Measurements from ENCODE around the gene STX2. TPM values are rescaled to one million over a fixed set of nuclear protein-coding genes. Genes with fewer than 3 reads are reported as not detected.
A peak's percentile ranks its signal among the peaks of the same experiment; 100 is the strongest.

The STX2 gene
- total and polyA plus RNA-seq, 10 of the 15 experiments (the other 5 are each of a cell fraction or from before 2014, with no cell fraction given) = 6.0 to 22.2 (median 10.0) TPM

GRCh38 chr12:130764073-130764472 is 75.0 kb downstream of the STX2 start:
- Histone ChIP-seq H3K4me2 (ENCODE audit: control insufficient read depth, insufficient read depth) (no peak overlapping the region), H3K36me3 (ENCODE audit: control insufficient read depth in 2 of 2, insufficient read depth in 2 of 2, low read length in 1 of 2) (no peaks in the 10 kb centered on the region), H3K27ac (ENCODE audit: control insufficient read depth, insufficient read depth) (no peak overlapping the region), H2AFZ (ENCODE audit: control insufficient read depth, low read depth, low read length) (no peak overlapping the region), H3K4me1 (ENCODE audit: control insufficient read depth, insufficient read depth, low read length) (no peaks in the 10 kb centered on the region; the same call in 1 of the 2 replicates), H3K9ac (ENCODE audit: control insufficient read depth, insufficient read depth, low read length) (no peak overlapping the region), H3K4me3 (no peak overlapping the region), H3K9me3 (replicated peaks; ENCODE audit: control insufficient read depth, insufficient read depth, low read length) (peaks cover 7% of the 10 kb centered on the region; the same call in 2 of the 3 replicates), H3K79me2 (ENCODE audit: control insufficient read depth, insufficient read depth, low read length) (no peaks in the 10 kb centered on the region), H3K27me3 (replicated peaks in 1 of 2; ENCODE audit: control insufficient read depth in 2 of 2, insufficient read depth in 2 of 2, low read length in 1 of 2) (no peaks in the 10 kb centered on the region; a peak in 1 of 4 replicates), H4K20me1 (ENCODE audit: control insufficient read depth, insufficient read depth) (no peaks in the 10 kb centered on the region)
- no peak for FAIRE-seq
- TF ChIP-seq RAD51 (IDR thresholded peaks at IDR 0.05) (no peak), NFXL1 (IDR thresholded peaks at IDR 0.05; ENCODE audit: borderline replicate concordance) (no peak), CREM (IDR thresholded peaks at IDR 0.05; ENCODE audit: low read depth) (peak; percentile 67; the same call in 1 of the 2 replicates), KLF5 (IDR thresholded peaks at IDR 0.05; ENCODE audit: partially characterized antibody) (no peak), IRF3 (IDR thresholded peaks at IDR 0.05) (no peak), ZNF217 (IDR thresholded peaks at IDR 0.05) (no peak), CHD2 (IDR thresholded peaks at IDR 0.05; ENCODE audit: borderline replicate concordance, low read depth, low read length) (no peak), EGR1 (IDR thresholded peaks at IDR 0.05; ENCODE audit: borderline replicate concordance in 1 of 2, low read depth in 2 of 2, low read length in 2 of 2) (no peak), CEBPZ (IDR thresholded peaks at IDR 0.05; ENCODE audit: low read depth, low read length) (no peak), CBFB (IDR thresholded peaks at IDR 0.05; ENCODE audit: low read depth) (no peak), CREB1 (IDR thresholded peaks at IDR 0.05; ENCODE audit: low read depth) (peak; percentile 82), YY1 (IDR thresholded peaks at IDR 0.05; ENCODE audit: low read depth, low read length) (no peak)
- POLR2A ChIA-PET = no interaction called here
- intact Hi-C loops (cut with micrococcal nuclease; ENCODE audit: unreplicated experiment) (loop anchor here (5.0 kb wide), 1 partner anchor 368 kb away; no protein-coding TSS in a partner anchor), in situ Hi-C loops (cut with MboI) (loop anchor here (5.0 kb wide), 1 partner anchor 53 kb away; no protein-coding TSS in a partner anchor)
- SMC1A ChIA-PET (ENCODE audit: uncharacterized antibody, unreplicated experiment) = no interaction called here
- BruUV-seq (replicated peaks) = no TSS peak
- peak; percentile 53 for DNase-seq (ENCODE audit: low read depth, low spot score)
- WGBS (ENCODE audit: insufficient coverage, insufficient replicate concordance, low lambda C conversion rate, missing lambda C conversion rate) = 92% methylated on average over 4 of the region's 4 CpGs
- CTCF ChIA-PET = interaction anchor here (2.4 to 2.5 kb wide), 2 partner anchors 53 to 56 kb away, joined by 9 to 16 read pairs; no protein-coding TSS in a partner anchor
- RAD21 ChIA-PET (ENCODE audit: unreplicated experiment) = no interaction called here
- ATAC-seq = no peak

All from GM12878 (cell line).